ENCODE measurements around the gene DCTN4.

Gene DCTN4

GRCh38 chr5:150779397-150780186 is 20.8 kb upstream of the DCTN4 start:
- peak overlapping the region; percentile 87 for H3K4me3 ChIP-seq
- H3K9ac ChIP-seq = peak overlapping the region; percentile 88
- H3K36me3 ChIP-seq = no peaks in the 10 kb centered on the region
- H3K27ac ChIP-seq = peak overlapping the region; percentile 91
- H3K4me1 ChIP-seq = peaks cover 75% of the 10 kb centered on the region
- peak; percentile 65 for TF ChIP-seq Cebpa-rat (IDR thresholded peaks at IDR 0.05)
- no peaks in the 10 kb centered on the region for H4K20me1 ChIP-seq
- no peaks in the 10 kb centered on the region for H3K27me3 ChIP-seq
- H3K4me2 ChIP-seq = peak overlapping the region; percentile 89
- no peaks in the 10 kb centered on the region for H3K9me3 ChIP-seq

DNA sequence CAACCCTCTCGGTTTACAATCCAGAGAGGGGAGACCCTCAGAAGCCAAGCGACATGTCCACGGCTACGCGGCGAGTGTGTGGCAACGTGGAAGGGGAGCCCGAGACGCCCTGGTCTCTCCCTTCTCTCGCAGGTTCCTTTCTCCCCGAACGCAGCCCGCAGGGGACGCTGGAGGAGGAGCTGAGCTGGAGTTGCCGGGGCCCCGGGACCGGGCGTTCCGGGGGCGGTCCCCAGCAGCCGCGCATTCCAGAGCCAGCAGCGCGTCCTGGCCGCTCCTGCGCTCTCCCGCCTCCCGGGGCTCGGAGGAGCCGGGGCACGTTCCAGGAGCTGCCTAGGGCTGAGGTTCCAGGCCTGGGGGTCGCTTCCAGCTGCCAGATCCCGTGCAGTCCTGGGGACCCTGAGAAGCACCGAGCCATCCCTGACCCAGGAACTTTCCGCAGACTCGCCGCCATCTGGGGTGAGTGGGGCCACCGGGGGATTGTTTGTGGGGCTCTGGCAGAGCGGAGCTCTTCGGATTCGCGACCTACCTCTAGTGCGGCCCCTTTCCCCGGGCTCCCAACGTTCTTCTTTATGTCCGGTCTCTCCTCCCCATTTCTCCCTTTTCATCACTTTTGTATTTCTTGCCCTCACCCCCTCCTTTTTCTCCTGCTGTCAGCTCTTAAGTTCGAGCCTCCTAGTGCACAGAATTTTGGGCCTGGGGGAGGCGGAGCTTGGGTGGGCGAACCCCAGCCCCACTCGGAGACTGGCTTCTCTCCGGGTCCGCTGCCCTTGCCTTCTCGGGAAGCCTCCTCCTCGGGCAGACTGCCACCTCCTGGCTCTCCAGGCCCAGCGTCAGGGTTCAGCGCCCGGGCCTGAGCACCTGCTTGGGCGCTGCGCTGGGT is 19.9 kb upstream of the DCTN4 start, which contains the start of gene SMIM3:
Gene SMIM3, plus strand, starts transcription at position 241 of the 880 bp plus-strand sequence. CDS start 16,684 bp downstream, outside the sequence.
- no peak for TF ChIP-seq Cebpa-rat (IDR thresholded peaks at IDR 0.05)
- Histone ChIP-seq H3K4me1 (peaks cover 73% of the 10 kb centered on the region), H3K9me3 (no peaks in the 10 kb centered on the region), H3K4me3 (peak within 1 kb of the TSS; percentile 87), H3K9ac (peak within 1 kb of the TSS; percentile 88), H3K4me2 (peak within 1 kb of the TSS; percentile 89), H3K27me3 (no peaks in the 10 kb centered on the region), H3K27ac (peak within 1 kb of the TSS; percentile 91), H4K20me1 (no peaks in the 10 kb centered on the region), H3K36me3 (no peaks in the 10 kb centered on the region)

- peak overlapping the region; percentile 87 for H3K4me3 ChIP-seq
- no peaks in the 10 kb centered on the region for H3K9me3 ChIP-seq
- H3K9ac ChIP-seq = peak overlapping the region; percentile 88
- TF ChIP-seq Cebpa-rat (IDR thresholded peaks at IDR 0.05) = no peak
- H3K27me3 ChIP-seq = no peaks in the 10 kb centered on the region
- no peaks in the 10 kb centered on the region for H3K36me3 ChIP-seq
- peak overlapping the region; percentile 91 for H3K27ac ChIP-seq
- no peaks in the 10 kb centered on the region for H4K20me1 ChIP-seq
- H3K4me2 ChIP-seq = peak overlapping the region; percentile 89
- H3K4me1 ChIP-seq = peaks cover 73% of the 10 kb centered on the region
These were observed 19.3 kb upstream of the DCTN4 start for GRCh38 chr5:150778088-150778516.

GRCh38 chr5:150777685-150778084 is 18.9 kb upstream of the DCTN4 start:
- H3K27me3 ChIP-seq = no peaks in the 10 kb centered on the region
- peaks cover 69% of the 10 kb centered on the region for H3K4me1 ChIP-seq
- peak overlapping the region; percentile 87 for H3K4me3 ChIP-seq
- H3K36me3 ChIP-seq = no peaks in the 10 kb centered on the region
- no peak for TF ChIP-seq Cebpa-rat (IDR thresholded peaks at IDR 0.05)
- H4K20me1 ChIP-seq = no peaks in the 10 kb centered on the region
- H3K27ac ChIP-seq = peak overlapping the region; percentile 91; the same call in 1 of the 2 replicates
- H3K4me2 ChIP-seq = peak overlapping the region; percentile 89
- no peaks in the 10 kb centered on the region for H3K9me3 ChIP-seq
- H3K9ac ChIP-seq = peak overlapping the region; percentile 88

- Histone ChIP-seq H3K4me1 (peaks cover 56% of the 10 kb centered on the region), H3K9ac (no peak overlapping the region), H3K27me3 (no peaks in the 10 kb centered on the region), H4K20me1 (no peaks in the 10 kb centered on the region), H3K36me3 (no peaks in the 10 kb centered on the region), H3K4me3 (no peak overlapping the region), H3K4me2 (peak overlapping the region; percentile 15; the same call in 1 of the 2 replicates), H3K27ac (no peak overlapping the region), H3K9me3 (peaks cover 8% of the 10 kb centered on the region)
- no peak for TF ChIP-seq Cebpa-rat (IDR thresholded peaks at IDR 0.05)
These were observed 15.3 kb upstream of the DCTN4 start for GRCh38 chr5:150774145-150774544.

DNA sequence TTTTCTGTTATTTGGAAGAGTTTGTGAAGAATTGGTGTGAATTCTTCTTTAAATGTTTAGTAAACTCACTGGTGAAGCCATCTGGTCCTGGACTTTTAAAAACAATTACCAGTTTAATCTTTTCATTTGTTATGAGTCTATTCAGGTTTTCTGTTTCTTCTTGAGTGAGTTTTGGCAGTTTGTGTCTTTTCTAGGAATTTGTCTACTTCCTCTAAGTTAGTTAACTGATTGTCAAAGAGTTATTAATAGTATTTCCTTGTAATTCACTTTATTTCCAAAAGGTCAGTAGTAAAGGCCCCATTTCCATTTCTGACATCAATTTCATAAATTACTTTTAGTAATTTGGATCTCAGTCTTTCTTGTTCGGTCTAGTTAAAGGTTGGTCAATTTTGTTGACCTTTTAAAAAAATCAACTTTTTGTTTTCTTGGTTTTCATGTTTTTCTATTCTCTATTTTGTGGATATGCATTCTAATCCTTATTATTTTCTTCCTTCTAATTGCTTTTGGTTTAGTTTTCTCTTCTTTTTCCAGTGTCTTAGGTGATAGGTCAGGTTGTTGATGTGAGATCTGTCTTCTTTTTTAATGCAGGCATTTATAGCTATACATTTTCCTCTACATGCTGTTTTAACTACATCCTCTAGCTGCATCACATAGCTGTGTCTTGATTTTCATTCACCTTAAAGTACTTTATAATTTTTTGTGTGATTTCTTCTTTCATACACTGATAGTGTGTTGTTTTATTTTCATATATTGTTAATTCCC is 12.4 kb upstream of the DCTN4 start:
- Histone ChIP-seq H4K20me1 (no peaks in the 10 kb centered on the region), H3K9ac (no peak overlapping the region), H3K27me3 (no peaks in the 10 kb centered on the region)

GRCh38 chr5:150766251-150766650 is 7.4 kb upstream of the DCTN4 start:
- peaks cover 5% of the 10 kb centered on the region; the same call in 1 of the 2 replicates for H3K9me3 ChIP-seq
- no peaks in the 10 kb centered on the region for H3K36me3 ChIP-seq
- H3K4me2 ChIP-seq = peak overlapping the region; percentile 86

More for the DNA sequence above, 12.4 kb upstream of the DCTN4 start:
- Histone ChIP-seq H3K36me3 (no peaks in the 10 kb centered on the region), H3K4me2 (peak overlapping the region; percentile 61), H3K9me3 (peaks cover 8% of the 10 kb centered on the region), H3K4me3 (no peak overlapping the region), H3K27ac (peak overlapping the region; percentile 61), H3K4me1 (peaks cover 52% of the 10 kb centered on the region)
- no peak for TF ChIP-seq Cebpa-rat (IDR thresholded peaks at IDR 0.05)

DNA sequence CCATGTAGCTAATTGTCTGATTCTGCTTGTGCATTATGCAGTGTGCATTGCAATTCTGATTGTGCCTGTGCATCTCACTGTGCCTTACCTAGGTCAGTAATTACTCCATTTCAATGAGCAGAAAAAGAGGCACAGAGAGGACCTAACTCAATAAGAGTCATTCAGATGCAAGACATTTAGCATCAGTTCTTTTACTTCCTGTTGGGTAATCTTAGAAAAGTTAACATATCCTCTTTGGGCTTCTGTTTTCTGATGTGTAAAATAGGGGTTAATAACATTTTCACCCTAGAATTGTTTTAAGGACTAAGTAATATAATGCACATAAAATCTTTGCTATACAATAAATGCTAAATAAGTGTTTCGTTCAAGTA is 7.0 kb upstream of the DCTN4 start:
- H3K4me1 ChIP-seq = peaks cover 80% of the 10 kb centered on the region
- peak overlapping the region; percentile 91 for H3K27ac ChIP-seq
- H3K9me3 ChIP-seq = peaks cover 5% of the 10 kb centered on the region; the same call in 1 of the 2 replicates
- H3K4me2 ChIP-seq = peak overlapping the region; percentile 86
- no peaks in the 10 kb centered on the region for H3K27me3 ChIP-seq
- no peak for TF ChIP-seq Cebpa-rat (IDR thresholded peaks at IDR 0.05)
- no peak overlapping the region for H3K4me3 ChIP-seq
- H3K36me3 ChIP-seq = no peaks in the 10 kb centered on the region
- H3K9ac ChIP-seq = no peak overlapping the region
- H4K20me1 ChIP-seq = no peaks in the 10 kb centered on the region

More at GRCh38 chr5:150766251-150766650, 7.4 kb upstream of the DCTN4 start:
- H3K9ac ChIP-seq = no peak overlapping the region
- no peaks in the 10 kb centered on the region for H4K20me1 ChIP-seq
- no peak for TF ChIP-seq Cebpa-rat (IDR thresholded peaks at IDR 0.05)
- H3K4me1 ChIP-seq = peaks cover 80% of the 10 kb centered on the region
- H3K27ac ChIP-seq = peak overlapping the region; percentile 49; the same call in 1 of the 2 replicates
- H3K27me3 ChIP-seq = no peaks in the 10 kb centered on the region
- H3K4me3 ChIP-seq = no peak overlapping the region

Measured in BLaER1 (cell line).